Suprapubic skin (tissue), 4 donors: ENCODE results near the gene PRKN. TPM values are rescaled to one million over a fixed set of nuclear protein-coding genes. Genes with fewer than 3 reads are reported as not detected.

Experiments used
- DNase-seq, 2 donors: peaks; one replicate each; pipeline ENCODE4 v3.0.0-alpha.2; 2019; ENCODE audit warnings: low spot score in 2 of 2
- H3K27ac ChIP-seq: fragments of 200-600 bp; sonication (generic); one replicate; pipeline ENCODE4 v1.5.1; 2019
- H3K27me3 ChIP-seq: fragments of 200-600 bp; sonication (generic); one replicate; pipeline ENCODE4 v1.5.1; 2019
- H3K36me3 ChIP-seq: fragments of 200-600 bp; sonication (generic); one replicate; pipeline ENCODE4 v1.5.1; 2019
- H3K4me1 ChIP-seq: fragments of 200-600 bp; sonication (generic); one replicate; pipeline ENCODE4 v1.5.1; 2019
- H3K4me3 ChIP-seq: fragments of 200-600 bp; sonication (generic); one replicate; pipeline ENCODE4 v1.5.1; 2019; ENCODE audit warnings: mild to moderate bottlenecking
- H3K9me3 ChIP-seq: fragments of 200-600 bp; sonication (generic); one replicate; pipeline ENCODE4 v1.5.1; 2019
- CTCF ChIP-seq, 2 donors: fragments of 200-600 bp in 1 of 2; fragments of 450-650 bp in 1 of 2; sonication (generic) in 1 of 2; IDR thresholded peaks; one replicate each; pipeline ENCODE4 v1.5.1; 2016 to 2019; ENCODE audit warnings: antibody characterized with exemption in 2 of 2, mild to moderate bottlenecking in 1 of 2, moderate library complexity in 1 of 2
- EP300 ChIP-seq: sonication (generic); formaldehyde crosslinking; IDR thresholded peaks from one replicate; pipeline ENCODE4 v1.6.1; 2017; ENCODE audit warnings: antibody characterized with exemption
- POLR2A ChIP-seq, 2 donors: fragments of 450-650 bp; IDR thresholded peaks; one replicate each; pipeline ENCODE4 v1.6.1; 2017; ENCODE audit warnings: antibody characterized with exemption in 2 of 2, mild to moderate bottlenecking in 2 of 2, moderate library complexity in 2 of 2
- POLR2AphosphoS5 ChIP-seq, 3 donors: sonication (generic); formaldehyde crosslinking; IDR thresholded peaks; one replicate each; pipeline ENCODE4 v1.6.1; 2017; ENCODE audit warnings: antibody characterized with exemption in 3 of 3
- WGBS: methylation state at CpG from one replicate; pipeline ENCODE4 v1.1.5; 2018; 5-methylcytosine and 5-hydroxymethylcytosine counted together
- total RNA-seq, 4 donors: library from RNA; depleted of rRNA; stranded (reverse); fragments of >200 nt; gene quantifications; one replicate each; pipeline ENCODE4 v1.1.0, GENCODE V29; 2016

PRKN gene
- total RNA-seq, 4 donors from 2014 or later, result 7.2 to 22.8 (median 14.4) TPM

GRCh38 chr6:162147805-162148204 lies 579.8 kb downstream of the PRKN start:
- H3K9me3 ChIP-seq, result no peaks in the 10 kb centered on the region
- no peak for TF ChIP-seq POLR2AphosphoS5 (IDR thresholded peaks at IDR 0.05)
- TF ChIP-seq EP300, result no peak
- no peak for TF ChIP-seq POLR2A (IDR thresholded peaks at IDR 0.05)
- TF ChIP-seq CTCF (IDR thresholded peaks at IDR 0.05), result no peak
- H3K36me3 ChIP-seq, result no peaks in the 10 kb centered on the region
- 87% methylated on average over 3 of the region's 3 CpGs for WGBS
- no peaks in the 10 kb centered on the region for H3K4me1 ChIP-seq
- DNase-seq, result no peak
- H3K27ac ChIP-seq, result no peak overlapping the region
- H3K27me3 ChIP-seq, result no peaks in the 10 kb centered on the region
- no peak overlapping the region for H3K4me3 ChIP-seq

GRCh38 chr6:162147281-162147680 lies 580.3 kb downstream of the PRKN start:
- 53% methylated on average over 1 of the region's 1 CpG for WGBS
- H3K27ac ChIP-seq, result no peak overlapping the region
- H3K4me1 ChIP-seq, result no peaks in the 10 kb centered on the region
- H3K36me3 ChIP-seq, result no peaks in the 10 kb centered on the region
- DNase-seq, result no peak
- TF ChIP-seq POLR2AphosphoS5 (IDR thresholded peaks at IDR 0.05) (no peak), CTCF (IDR thresholded peaks at IDR 0.05) (no peak), POLR2A (IDR thresholded peaks at IDR 0.05) (no peak), EP300 (no peak)
- H3K4me3 ChIP-seq, result no peak overlapping the region
- H3K27me3 ChIP-seq, result no peaks in the 10 kb centered on the region
- no peaks in the 10 kb centered on the region for H3K9me3 ChIP-seq

GRCh38 chr6:162140251-162140852 lies 587.2 kb downstream of the PRKN start:
- H3K9me3 ChIP-seq, result peaks cover 16% of the 10 kb centered on the region
- H3K36me3 ChIP-seq, result no peaks in the 10 kb centered on the region
- no peaks in the 10 kb centered on the region for H3K4me1 ChIP-seq
- H3K27me3 ChIP-seq, result no peaks in the 10 kb centered on the region
- H3K27ac ChIP-seq, result no peak overlapping the region
- DNase-seq, result no peak
- 78% methylated on average over 7 of the region's 7 CpGs for WGBS
- TF ChIP-seq POLR2AphosphoS5 (IDR thresholded peaks at IDR 0.05) (no peak), POLR2A (IDR thresholded peaks at IDR 0.05) (no peak), EP300 (no peak), CTCF (IDR thresholded peaks at IDR 0.05) (no peak)
- H3K4me3 ChIP-seq, result no peak overlapping the region

- Histone ChIP-seq H3K27ac (no peak overlapping the region), H3K4me3 (no peak overlapping the region), H3K27me3 (no peaks in the 10 kb centered on the region), H3K9me3 (no peaks in the 10 kb centered on the region), H3K4me1 (no peaks in the 10 kb centered on the region), H3K36me3 (no peaks in the 10 kb centered on the region)
- no peak for DNase-seq
- TF ChIP-seq EP300, result no peak
- 71% methylated on average over 5 of the region's 5 CpGs for WGBS
These were observed 601.9 kb downstream of the PRKN start for GRCh38 chr6:162125659-162126058.

- Histone ChIP-seq H3K9me3 (no peaks in the 10 kb centered on the region), H3K27ac (no peak overlapping the region), H3K4me3 (no peak overlapping the region), H3K36me3 (no peaks in the 10 kb centered on the region), H3K4me1 (peaks cover 1% of the 10 kb centered on the region), H3K27me3 (no peaks in the 10 kb centered on the region)
- 84% methylated on average over 15 of the region's 15 CpGs for WGBS
- TF ChIP-seq CTCF (IDR thresholded peaks at IDR 0.05), result no peak
- no peak for TF ChIP-seq POLR2AphosphoS5 (IDR thresholded peaks at IDR 0.05)
- no peak for TF ChIP-seq POLR2A (IDR thresholded peaks at IDR 0.05)
- TF ChIP-seq EP300, result no peak
- DNase-seq, result no peak
These were observed 602.7 kb downstream of the PRKN start for GRCh38 chr6:162124710-162125435.
